GM18502 (cell line): ENCODE results near the gene CIB4.

Source experiments
- ATAC-seq: cut with Tn5 transposase; IDR thresholded peaks from one replicate; pipeline ENCODE4 v1.9.1; 2021; ENCODE audit warnings: mild to moderate bottlenecking; ENCODE audit not compliant: unreplicated experiment, poor library complexity

Gene CIB4

GRCh38 chr2:26646986-26647672 lies 6.0 kb upstream of the CIB4 start:
- ATAC-seq: no peak

GRCh38 chr2:26645762-26646161 lies 4.6 kb upstream of the CIB4 start:
- ATAC-seq: no peak

- no peak for ATAC-seq
Observed at GRCh38 chr2:26644188-26644835, 3.1 kb upstream of the CIB4 start.

GRCh38 chr2:26642429-26642828 lies 1.3 kb upstream of the CIB4 start:
- ATAC-seq: no peak

GRCh38 chr2:26640331-26640745 lies 828 bp downstream of the CIB4 start:
- no peak for ATAC-seq

- no peak for ATAC-seq
Observed at GRCh38 chr2:26639685-26640243, 1.4 kb downstream of the CIB4 start.

GRCh38 chr2:26637811-26638310 lies 3.3 kb downstream of the CIB4 start:
- no peak for ATAC-seq

- ATAC-seq: no peak
Observed at GRCh38 chr2:26636935-26637334, 4.2 kb downstream of the CIB4 start.

- ATAC-seq: no peak
Observed at GRCh38 chr2:26635401-26635800, 5.8 kb downstream of the CIB4 start.

GRCh38 chr2:26634636-26635230 lies 6.4 kb downstream of the CIB4 start:
- no peak for ATAC-seq

GRCh38 chr2:26633993-26634595 lies 7.1 kb downstream of the CIB4 start:
- no peak for ATAC-seq

- no peak for ATAC-seq
Observed at GRCh38 chr2:26633351-26633945, 7.7 kb downstream of the CIB4 start.

- no peak for ATAC-seq
Observed at GRCh38 chr2:26632624-26633185, 8.5 kb downstream of the CIB4 start.

GRCh38 chr2:26631401-26632170 lies 9.6 kb downstream of the CIB4 start:
- ATAC-seq: no peak

- no peak for ATAC-seq
Observed at GRCh38 chr2:26630669-26631360, 10.4 kb downstream of the CIB4 start.

- ATAC-seq: no peak
Observed at GRCh38 chr2:26630235-26630634, 10.9 kb downstream of the CIB4 start.

- no peak for ATAC-seq
Observed at GRCh38 chr2:26629751-26630150, 11.4 kb downstream of the CIB4 start.

- ATAC-seq: no peak
Observed at GRCh38 chr2:26629346-26629630, 11.9 kb downstream of the CIB4 start.
